Frontal cortex (tissue), 4 donors: Measurements from ENCODE around the gene ZDHHC11B. TPM values are rescaled to one million over a fixed set of nuclear protein-coding genes. Genes with fewer than 3 reads are reported as not detected.
"Not testable (repeated sequence)": the region's sequence is repeated elsewhere in the genome, so short reads cannot be mapped to it uniquely, and the experiment has no call there.

Source experiments
- DNase-seq, 2 donors: peaks; one replicate each; pipeline ENCODE4 v3.0.0; 2012; ENCODE audit warnings: low spot score in 2 of 2
- FAIRE-seq: peaks from 2 replicates; lab custom pipeline; 2012; peaks lifted over from hg19 to GRCh38; lab: Jason Lieb, UNC
- total RNA-seq: library from RNA; depleted of rRNA; stranded (reverse); fragments of >200 nt; gene quantifications from one replicate; pipeline ENCODE4 v1.2.3, GENCODE V29; 2014
- donor health status: control.
- donor health status: control.
- donor health status: control.

ZDHHC11B gene
- total RNA-seq, 1 donor from 2014 or later: 4.5 TPM

- not testable (repeated sequence) for FAIRE-seq
Measured at GRCh38 chr5:734145-734544, 50.4 kb downstream of the ZDHHC11B start.

DNA sequence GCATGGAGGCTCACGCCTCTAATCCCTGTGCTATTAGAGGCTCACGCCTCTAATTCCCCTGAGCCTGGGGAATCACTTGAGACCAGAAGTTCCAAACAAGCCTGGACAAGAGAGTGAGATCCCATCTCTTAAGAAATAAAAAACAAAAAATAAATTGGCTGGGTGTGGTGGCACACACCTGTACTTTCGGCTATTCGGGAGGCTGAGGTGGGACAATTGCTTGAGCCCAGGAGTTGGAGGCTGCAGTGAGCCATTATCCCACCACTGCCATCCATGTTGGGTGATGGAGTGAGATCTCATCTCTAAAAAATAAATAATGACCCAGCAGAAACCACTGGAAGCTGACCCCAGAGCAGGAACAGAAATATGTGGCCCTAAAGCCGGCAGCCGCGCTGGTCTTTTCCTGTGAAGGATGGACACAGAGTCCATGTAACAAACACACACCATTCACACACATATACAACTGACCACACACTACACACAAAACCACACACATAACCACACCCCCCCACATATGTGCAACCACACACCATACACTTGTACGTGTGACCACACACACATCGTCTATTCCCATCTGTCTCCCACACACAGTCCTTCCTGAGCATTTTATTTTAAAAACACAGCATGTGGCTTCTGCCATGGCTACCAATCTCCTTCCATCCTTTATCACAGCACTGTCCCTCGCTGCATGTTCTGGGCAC lies 51.6 kb downstream of the ZDHHC11B start:
- FAIRE-seq, DNase-seq: not testable (repeated sequence)

More at GRCh38 chr5:734145-734544, 50.4 kb downstream of the ZDHHC11B start:
- DNase-seq: not testable (repeated sequence)

DNA sequence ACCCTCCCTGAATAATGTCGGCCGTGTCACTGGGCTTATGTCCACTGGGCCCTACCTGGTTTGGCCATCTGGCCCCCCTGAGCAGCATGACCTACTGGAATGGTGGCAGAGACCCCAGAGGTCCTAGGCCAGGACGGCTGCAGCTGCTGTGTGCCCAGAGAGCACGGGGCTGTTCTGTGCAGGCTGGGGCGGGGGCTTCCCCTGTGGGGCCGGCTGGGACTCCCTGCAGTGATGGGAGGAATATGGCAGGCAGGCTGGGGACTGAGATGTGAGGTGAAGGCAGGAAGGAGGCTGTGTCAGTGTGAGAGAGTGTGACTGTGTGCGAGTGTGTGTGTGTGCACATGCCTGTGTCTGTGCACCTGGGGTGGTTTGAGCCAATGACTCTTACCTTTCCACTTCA lies 55.3 kb downstream of the ZDHHC11B start:
- not testable (repeated sequence) for FAIRE-seq, DNase-seq

GRCh38 chr5:727087-727486 lies 57.4 kb downstream of the ZDHHC11B start:
- DNase-seq, FAIRE-seq: not testable (repeated sequence)

- not testable (repeated sequence) for DNase-seq, FAIRE-seq
Measured at GRCh38 chr5:723865-724264, 60.7 kb downstream of the ZDHHC11B start.

DNA sequence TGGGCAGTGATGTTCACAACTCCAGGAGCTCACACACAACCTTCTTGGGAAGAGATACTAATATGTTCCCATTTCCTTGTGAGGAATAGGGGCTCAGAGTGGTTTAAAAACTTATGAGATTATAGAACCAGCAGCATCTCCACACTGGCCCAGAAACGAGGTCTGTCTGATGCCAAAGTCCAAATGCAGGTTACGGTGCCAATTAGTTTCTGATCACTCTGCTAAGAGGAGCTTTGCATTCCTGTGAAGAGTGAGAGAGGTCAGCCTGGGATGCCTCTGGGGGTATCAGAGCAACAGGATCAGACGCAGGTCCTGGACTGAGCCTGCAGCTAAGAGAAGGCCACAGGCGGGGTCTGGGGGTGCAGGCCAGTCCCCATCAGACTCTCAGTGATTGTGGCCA lies 61.2 kb downstream of the ZDHHC11B start:
- DNase-seq, FAIRE-seq: not testable (repeated sequence)

GRCh38 chr5:719379-719778 lies 65.2 kb downstream of the ZDHHC11B start:
- DNase-seq, FAIRE-seq: not testable (repeated sequence)

DNA sequence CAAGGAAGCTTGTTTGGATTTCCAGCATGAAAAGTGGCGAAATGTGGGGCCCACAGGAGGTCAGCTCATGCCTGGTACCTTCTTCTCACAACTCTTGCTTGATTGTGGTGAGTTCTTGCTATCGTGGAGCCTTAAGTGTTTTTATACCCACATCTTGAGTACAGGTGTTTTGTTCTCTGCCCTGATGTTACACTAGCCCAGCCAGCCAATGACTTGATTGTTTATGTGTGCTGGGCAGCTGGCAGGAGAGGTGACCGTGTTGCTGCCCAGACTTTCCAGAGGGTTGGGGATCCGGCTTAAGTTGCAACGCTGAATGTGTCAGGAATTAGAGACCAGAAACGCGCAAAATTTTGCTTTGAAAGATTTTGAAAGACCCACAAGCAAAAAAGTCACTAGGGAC lies 67.4 kb downstream of the ZDHHC11B start:
- DNase-seq (no peak), FAIRE-seq (no peak)

GRCh38 chr5:716740-717139 lies 67.8 kb downstream of the ZDHHC11B start:
- DNase-seq, FAIRE-seq: not testable (repeated sequence)

DNA sequence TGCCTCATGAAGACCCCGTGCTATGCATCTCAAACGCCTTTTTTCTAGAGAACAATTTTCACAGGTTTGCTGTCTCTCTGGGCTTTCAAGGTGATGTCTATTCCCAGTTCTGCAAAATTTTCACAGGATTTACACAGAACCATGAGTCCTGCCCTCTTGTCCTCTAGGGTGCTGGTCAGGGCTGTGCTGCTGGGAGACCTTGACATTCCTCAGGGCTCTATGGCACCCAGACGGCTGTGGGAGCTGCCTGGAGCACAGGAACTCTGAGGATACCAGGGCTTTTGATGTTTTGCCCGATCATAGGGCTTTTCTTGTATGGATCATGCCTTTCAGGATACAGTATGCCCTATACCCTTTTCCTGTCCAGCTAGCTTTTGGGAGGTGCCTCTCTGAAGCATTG lies 68.9 kb downstream of the ZDHHC11B start:
- FAIRE-seq, DNase-seq: not testable (repeated sequence)

DNA sequence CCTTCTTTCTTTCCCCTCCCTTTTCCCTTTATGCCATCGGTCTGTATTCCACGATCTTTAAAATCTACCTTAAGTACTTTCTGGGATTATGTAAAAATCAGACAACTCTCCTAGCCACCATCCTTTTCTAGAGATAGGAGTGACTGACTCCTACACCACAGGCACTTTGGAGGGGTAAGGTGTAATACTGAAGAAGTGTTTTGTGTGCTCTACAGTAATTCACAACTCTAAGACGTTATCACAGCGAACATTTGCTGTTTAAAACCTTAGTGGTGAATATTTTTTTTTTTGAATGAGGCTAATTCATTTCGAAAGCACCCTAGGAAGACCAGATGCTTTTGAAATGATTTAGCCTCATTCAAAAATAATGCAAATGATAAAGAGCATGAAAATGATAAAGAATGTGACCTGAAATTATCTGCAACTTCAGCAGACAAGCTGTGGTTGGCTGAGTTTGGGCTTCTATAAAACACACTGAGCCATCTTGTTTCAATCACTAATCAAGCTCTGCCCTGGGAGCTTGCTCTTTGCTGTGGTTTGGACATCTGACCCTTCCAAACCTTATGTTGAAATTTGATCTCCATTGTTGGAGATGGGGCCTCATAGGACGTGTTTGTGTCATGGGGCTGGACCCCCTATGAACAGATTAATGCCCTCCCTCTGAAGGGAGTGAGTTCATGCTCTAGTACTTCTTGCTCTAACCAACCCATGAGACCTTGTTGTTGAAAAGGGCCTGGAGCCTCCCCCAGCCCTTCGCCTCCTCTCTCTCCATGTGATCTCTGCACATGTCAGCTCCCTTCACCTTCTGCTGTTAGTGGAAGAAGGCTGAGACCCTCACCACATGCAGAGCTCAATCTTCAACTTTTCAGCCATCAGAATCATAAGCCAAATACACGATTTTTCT lies 70.1 kb downstream of the ZDHHC11B start:
- FAIRE-seq, DNase-seq: not testable (repeated sequence)

DNA sequence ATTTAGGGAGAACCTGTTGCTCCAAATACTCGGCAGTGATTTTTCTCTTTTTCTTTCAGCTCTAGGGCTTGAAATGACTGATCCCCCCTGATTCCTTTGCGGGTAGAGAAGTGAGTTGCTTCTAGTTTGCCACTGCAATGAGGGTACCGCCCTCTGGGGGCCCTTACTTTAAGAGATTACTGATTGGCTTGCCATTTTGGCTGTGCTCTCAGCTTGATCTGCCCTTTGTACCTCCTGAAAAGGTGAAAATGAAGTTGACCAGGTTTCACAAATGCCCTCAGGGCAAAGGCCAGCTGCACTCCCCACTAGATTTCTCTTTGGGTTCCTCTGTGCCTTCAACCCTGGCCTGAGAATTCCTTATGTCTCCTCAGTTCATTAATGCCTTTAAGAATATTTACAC lies 70.8 kb downstream of the ZDHHC11B start:
- FAIRE-seq, DNase-seq: not testable (repeated sequence)

- not testable (repeated sequence) for FAIRE-seq, DNase-seq
Measured at GRCh38 chr5:708848-709517, 75.5 kb downstream of the ZDHHC11B start.

DNA sequence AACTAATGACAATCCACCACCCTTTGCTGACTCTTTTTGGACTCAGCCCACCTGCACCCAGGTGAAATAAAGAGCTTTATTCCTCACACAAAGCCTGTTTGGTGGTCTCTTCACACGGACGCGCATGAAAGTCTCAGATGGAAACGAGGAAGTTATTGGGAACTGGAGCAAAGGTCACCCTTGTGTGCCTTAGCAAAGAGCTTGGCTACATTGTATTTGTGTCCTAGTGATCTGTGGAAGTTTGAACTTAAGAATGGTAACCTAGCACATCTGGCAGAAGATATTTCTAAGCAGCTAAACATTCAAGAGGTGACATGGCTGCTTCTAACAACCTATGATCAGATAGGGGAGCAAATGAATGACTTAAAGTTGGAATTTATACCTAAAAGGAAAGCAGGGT lies 76.2 kb downstream of the ZDHHC11B start:
- DNase-seq, FAIRE-seq: not testable (repeated sequence)

GRCh38 chr5:706127-706526 lies 78.4 kb downstream of the ZDHHC11B start:
- not testable (repeated sequence) for DNase-seq, FAIRE-seq

DNA sequence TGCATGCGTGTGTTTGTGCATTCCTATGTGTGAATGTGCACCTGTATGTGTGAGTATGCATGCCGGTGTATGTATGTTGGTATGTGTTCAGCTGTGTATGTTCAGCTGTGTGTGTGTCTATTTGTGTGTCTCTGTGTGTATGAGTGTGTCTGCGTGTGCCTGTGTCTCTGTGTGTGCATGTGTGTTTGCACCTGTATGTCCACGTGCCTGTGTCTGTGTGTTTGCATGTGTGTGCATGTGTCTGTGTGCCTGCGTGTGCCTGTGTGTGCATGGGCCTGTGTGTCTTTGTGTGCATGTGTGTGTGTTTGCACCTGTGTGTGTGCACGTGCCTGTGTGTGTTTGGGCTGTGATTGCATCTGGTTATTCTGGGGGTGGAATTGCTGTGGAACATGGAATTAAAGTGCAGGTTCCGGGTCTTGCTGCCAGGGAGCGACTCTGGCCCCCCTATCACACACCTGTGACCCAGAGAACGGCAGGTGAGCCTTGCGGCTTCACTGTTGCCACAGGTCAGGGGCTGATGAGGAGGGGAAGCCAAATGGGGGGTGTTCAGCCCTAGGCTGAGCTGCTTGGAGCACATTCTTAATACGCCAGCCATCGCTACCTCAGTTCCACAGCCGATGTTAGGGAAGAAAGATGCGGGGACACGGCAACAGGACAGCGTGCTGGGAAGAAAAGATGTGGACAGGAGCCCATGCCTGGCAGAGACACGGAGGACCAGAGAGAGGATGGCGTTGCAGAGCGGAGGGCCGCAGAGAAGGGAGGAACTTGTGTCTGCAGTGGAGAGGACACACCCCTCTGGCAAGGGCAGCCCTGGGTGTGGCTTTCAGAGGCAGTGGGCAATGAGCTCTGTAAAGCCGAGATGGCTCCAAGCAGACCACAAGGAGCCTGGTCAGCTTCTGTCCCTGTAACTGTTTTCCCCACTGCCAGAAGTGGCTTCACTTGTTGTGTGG lies 87.5 kb downstream of the ZDHHC11B start:
- FAIRE-seq, DNase-seq: not testable (repeated sequence)

DNA sequence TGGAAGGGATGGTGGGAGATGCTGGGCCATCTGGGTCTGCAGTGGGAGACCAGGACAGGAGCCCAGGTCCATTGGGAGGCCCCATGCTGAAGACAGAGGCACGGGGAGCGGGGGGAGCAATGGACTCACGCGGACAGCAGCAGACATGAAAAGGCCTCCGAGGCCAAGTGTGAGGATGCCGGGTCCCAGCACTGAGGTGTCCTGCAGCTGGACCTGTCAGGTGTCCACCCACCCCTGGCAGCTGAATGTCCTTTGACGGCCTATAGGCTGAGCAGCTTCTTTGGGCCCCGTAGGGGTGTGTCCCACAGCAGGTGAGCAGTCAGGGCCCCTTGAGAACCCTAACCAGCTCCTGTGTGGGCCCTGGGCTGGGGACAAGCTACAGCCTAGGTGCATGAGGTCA lies 88.3 kb downstream of the ZDHHC11B start:
- DNase-seq, FAIRE-seq: not testable (repeated sequence)

GRCh38 chr5:695475-695874 lies 89.1 kb downstream of the ZDHHC11B start:
- not testable (repeated sequence) for DNase-seq, FAIRE-seq

GRCh38 chr5:694042-694431 lies 90.5 kb downstream of the ZDHHC11B start:
- DNase-seq, FAIRE-seq: not testable (repeated sequence)
